ENCODE measurements around the gene CAMK1D.

DNA sequence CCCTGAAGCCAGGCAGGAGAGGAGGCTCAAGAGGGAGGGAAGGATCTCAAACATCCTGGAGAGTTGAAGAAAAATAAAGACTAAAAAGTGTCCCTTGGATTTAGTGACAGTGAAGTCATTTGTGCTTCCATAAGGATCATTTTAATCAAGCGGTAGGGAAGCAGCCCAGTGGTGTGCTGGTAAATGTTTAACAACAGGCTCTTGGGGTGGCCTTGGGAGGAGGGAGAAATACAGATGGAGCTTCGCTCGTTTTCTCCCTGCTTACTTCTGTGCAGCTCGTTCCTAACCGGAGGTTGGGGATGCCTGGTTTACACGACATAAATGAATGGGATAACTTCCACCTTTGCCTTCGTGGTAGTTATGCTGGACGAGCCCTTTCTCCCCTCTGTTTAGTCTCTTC, 140.0 kb downstream of the CAMK1D start:
- TF ChIP-seq, protein P1, sequence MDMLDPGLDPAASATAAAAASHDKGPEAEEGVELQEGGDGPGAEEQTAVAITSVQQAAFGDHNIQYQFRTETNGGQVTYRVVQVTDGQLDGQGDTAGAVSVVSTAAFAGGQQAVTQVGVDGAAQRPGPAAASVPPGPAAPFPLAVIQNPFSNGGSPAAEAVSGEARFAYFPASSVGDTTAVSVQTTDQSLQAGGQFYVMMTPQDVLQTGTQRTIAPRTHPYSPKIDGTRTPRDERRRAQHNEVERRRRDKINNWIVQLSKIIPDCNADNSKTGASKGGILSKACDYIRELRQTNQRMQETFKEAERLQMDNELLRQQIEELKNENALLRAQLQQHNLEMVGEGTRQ (IDR thresholded peaks at IDR 0.05; ENCODE audit: low read depth, low read length) = no peak
- TF ChIP-seq, protein P2, sequence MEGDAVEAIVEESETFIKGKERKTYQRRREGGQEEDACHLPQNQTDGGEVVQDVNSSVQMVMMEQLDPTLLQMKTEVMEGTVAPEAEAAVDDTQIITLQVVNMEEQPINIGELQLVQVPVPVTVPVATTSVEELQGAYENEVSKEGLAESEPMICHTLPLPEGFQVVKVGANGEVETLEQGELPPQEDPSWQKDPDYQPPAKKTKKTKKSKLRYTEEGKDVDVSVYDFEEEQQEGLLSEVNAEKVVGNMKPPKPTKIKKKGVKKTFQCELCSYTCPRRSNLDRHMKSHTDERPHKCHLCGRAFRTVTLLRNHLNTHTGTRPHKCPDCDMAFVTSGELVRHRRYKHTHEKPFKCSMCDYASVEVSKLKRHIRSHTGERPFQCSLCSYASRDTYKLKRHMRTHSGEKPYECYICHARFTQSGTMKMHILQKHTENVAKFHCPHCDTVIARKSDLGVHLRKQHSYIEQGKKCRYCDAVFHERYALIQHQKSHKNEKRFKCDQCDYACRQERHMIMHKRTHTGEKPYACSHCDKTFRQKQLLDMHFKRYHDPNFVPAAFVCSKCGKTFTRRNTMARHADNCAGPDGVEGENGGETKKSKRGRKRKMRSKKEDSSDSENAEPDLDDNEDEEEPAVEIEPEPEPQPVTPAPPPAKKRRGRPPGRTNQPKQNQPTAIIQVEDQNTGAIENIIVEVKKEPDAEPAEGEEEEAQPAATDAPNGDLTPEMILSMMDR (conservative IDR thresholded peaks at IDR 0.05; ENCODE audit: low read depth, low read length) = no peak
- TF ChIP-seq CEBPB (IDR thresholded peaks at IDR 0.05; ENCODE audit: low read depth, low read length) = no peak
- TF ChIP-seq POLR2A (IDR thresholded peaks at IDR 0.05; ENCODE audit: low read depth, low read length) = no peak

All from IMR-90 (cell line).